ENCODE data around the gene ACSS2.

- TF ChIP-seq, protein P1, sequence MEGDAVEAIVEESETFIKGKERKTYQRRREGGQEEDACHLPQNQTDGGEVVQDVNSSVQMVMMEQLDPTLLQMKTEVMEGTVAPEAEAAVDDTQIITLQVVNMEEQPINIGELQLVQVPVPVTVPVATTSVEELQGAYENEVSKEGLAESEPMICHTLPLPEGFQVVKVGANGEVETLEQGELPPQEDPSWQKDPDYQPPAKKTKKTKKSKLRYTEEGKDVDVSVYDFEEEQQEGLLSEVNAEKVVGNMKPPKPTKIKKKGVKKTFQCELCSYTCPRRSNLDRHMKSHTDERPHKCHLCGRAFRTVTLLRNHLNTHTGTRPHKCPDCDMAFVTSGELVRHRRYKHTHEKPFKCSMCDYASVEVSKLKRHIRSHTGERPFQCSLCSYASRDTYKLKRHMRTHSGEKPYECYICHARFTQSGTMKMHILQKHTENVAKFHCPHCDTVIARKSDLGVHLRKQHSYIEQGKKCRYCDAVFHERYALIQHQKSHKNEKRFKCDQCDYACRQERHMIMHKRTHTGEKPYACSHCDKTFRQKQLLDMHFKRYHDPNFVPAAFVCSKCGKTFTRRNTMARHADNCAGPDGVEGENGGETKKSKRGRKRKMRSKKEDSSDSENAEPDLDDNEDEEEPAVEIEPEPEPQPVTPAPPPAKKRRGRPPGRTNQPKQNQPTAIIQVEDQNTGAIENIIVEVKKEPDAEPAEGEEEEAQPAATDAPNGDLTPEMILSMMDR (IDR thresholded peaks at IDR 0.05), result no peak
- no peak for TF ChIP-seq POLR2A (IDR thresholded peaks at IDR 0.05)
These were observed 43.6 kb downstream of the ACSS2 start for GRCh38 chr20:34920055-34920454.
